HCT116 (cell line): ENCODE data around the gene SAMD4A. TPM values are rescaled to one million over a fixed set of nuclear protein-coding genes. Genes with fewer than 3 reads are reported as not detected.

Experiments used
- ATAC-seq: fragments of 200-7000 bp; cut with Tn5 transposase; 2 replicates; pipeline ENCODE4 v1.9.1; 2020; ENCODE audit warnings: mild to moderate bottlenecking, moderate library complexity
- BruUV-seq: library from RNA; stranded (reverse); fragments of 400-500 nt; replicated peaks from 2 replicates; lab custom pipeline; 2021; lab: Mats Ljungman, UMichigan
- CTCF ChIA-PET: fragments of 300-600 bp; sonication (Branson Sonifier 250); formaldehyde crosslinking; loops from one replicate; lab custom pipeline; 2021; ENCODE audit warnings: antibody characterized with exemption; lab: Charles Lee
- POLR2A ChIA-PET: fragments of 300-600, 350-600 bp; sonication (Branson Sonifier 250); formaldehyde crosslinking; loops from one replicate; lab custom pipeline; 2021; ENCODE audit warnings: antibody characterized with exemption; lab: Charles Lee
- RAD21 ChIA-PET, 2 experiments: fragments of 300-600 bp; sonication (Branson Sonifier 250); formaldehyde crosslinking; loops; one replicate each; lab custom pipeline; 2023; ENCODE audit warnings: low total read pairs in 2 of 2; ENCODE audit not compliant: uncharacterized antibody in 2 of 2, unreplicated experiment in 2 of 2, low non-redundant PET in 1 of 2; lab: Charles Lee
- DNase-seq: peaks from one replicate; pipeline ENCODE4 v3.0.0-alpha.2; 2010; ENCODE audit warnings: low read depth, low spot score
- H2AFZ ChIP-seq: fragments of 200-600 bp; shearing (Covaris generic), sonication (generic); 2 replicates; pipeline ENCODE4 v1.6.1; 2017; ENCODE audit warnings: low read depth, mixed run types, mixed read lengths, antibody characterized with exemption, low read length; ENCODE audit not compliant: poor library complexity, severe bottlenecking
- H3K27ac ChIP-seq: 2 replicates; pipeline ENCODE4 v1.5.1; 2012; ENCODE audit warnings: low read depth, low read length
- H3K27me3 ChIP-seq: fragments of 200-600 bp; sonication (generic); 2 replicates; pipeline ENCODE4 v1.6.1; 2016; ENCODE audit warnings: mixed run types, low read length, mixed read lengths; ENCODE audit not compliant: insufficient read depth
- H3K36me3 ChIP-seq, 2 experiments: fragments of 200-500 bp in 1 of 2; fragments of 200-600 bp in 1 of 2; sonication (Bioruptor generic) in 1 of 2; sonication (generic) in 1 of 2; 2 replicates each; pipeline versions ENCODE4 v1.5.1 to v1.6.1; 2014 to 2016; ENCODE audit warnings: low read length in 2 of 2, inconsistent platforms in 1 of 2, mixed read lengths in 1 of 2, mixed run types in 1 of 2; ENCODE audit not compliant: insufficient read depth in 2 of 2, control insufficient read depth in 1 of 2
- H3K4me1 ChIP-seq, 2 experiments: fragments of 200-600 bp in 1 of 2; sonication (generic) in 1 of 2; 2 replicates each; pipeline versions ENCODE4 v1.5.1 to v1.6.1; 2012 to 2017; ENCODE audit warnings: low read length in 2 of 2, inconsistent platforms in 1 of 2, mild to moderate bottlenecking in 1 of 2, mixed read lengths in 1 of 2, mixed run types in 1 of 2, moderate library complexity in 1 of 2; ENCODE audit not compliant: insufficient read depth in 2 of 2, control insufficient read depth in 1 of 2
- H3K4me2 ChIP-seq: fragments of 200-600 bp; sonication (generic); 2 replicates; pipeline ENCODE4 v1.6.1; 2017; ENCODE audit warnings: mixed run types, low read length, mixed read lengths
- H3K4me3 ChIP-seq, 2 experiments: fragments of 200-600 bp in 1 of 2; sonication (generic) in 1 of 2; replicated peaks in 1 of 2; 2 replicates each; pipeline ENCODE4 v1.5.1; 2011 to 2016; ENCODE audit warnings: low read length in 2 of 2, control low read depth in 1 of 2, low read depth in 1 of 2, mild to moderate bottlenecking in 1 of 2, mixed read lengths in 1 of 2, mixed run types in 1 of 2
- H3K79me2 ChIP-seq: fragments of 200-600 bp; sonication (generic); 2 replicates; pipeline ENCODE4 v1.6.1; 2017; ENCODE audit warnings: mild to moderate bottlenecking, mixed run types, low read length, moderate library complexity, mixed read lengths; ENCODE audit not compliant: insufficient read depth
- H3K9ac ChIP-seq: fragments of 200-600 bp; sonication (generic); 2 replicates; pipeline ENCODE4 v1.6.1; 2016; ENCODE audit warnings: low read length, mixed read lengths
- H3K9me2 ChIP-seq: fragments of 200-600 bp; sonication (generic), shearing (Covaris generic); 2 replicates; pipeline ENCODE4 v1.6.1; 2017; ENCODE audit warnings: mixed run types, mild to moderate bottlenecking, moderate library complexity; ENCODE audit not compliant: insufficient read depth
- H3K9me3 ChIP-seq, 2 experiments: fragments of 200-500 bp in 1 of 2; fragments of 200-600 bp in 1 of 2; sonication (Bioruptor generic) in 1 of 2; sonication (generic) in 1 of 2; 2 replicates each; pipeline ENCODE4 v1.6.1; 2014 to 2017; ENCODE audit warnings: low read length in 2 of 2, mixed read lengths in 2 of 2, inconsistent platforms in 1 of 2, low read depth in 1 of 2, mild to moderate bottlenecking in 1 of 2, mixed run types in 1 of 2, moderate library complexity in 1 of 2; ENCODE audit not compliant: control insufficient read depth in 1 of 2, insufficient read depth in 1 of 2
- H4K20me1 ChIP-seq: fragments of 200-600 bp; sonication (generic), shearing (Covaris generic); 2 replicates; pipeline ENCODE4 v1.6.1; 2017; ENCODE audit warnings: mixed run types, mild to moderate bottlenecking, moderate library complexity; ENCODE audit not compliant: insufficient read depth
- CBX3 ChIP-seq: IDR thresholded peaks from 2 replicates; pipeline ENCODE4 v1.6.1; 2012; ENCODE audit warnings: low read depth
- CEBPB ChIP-seq: IDR thresholded peaks from 2 replicates; pipeline ENCODE4 v1.6.1; 2012; ENCODE audit warnings: low read depth
- ELF1 ChIP-seq: IDR thresholded peaks from 2 replicates; pipeline ENCODE4 v1.6.1; 2012; ENCODE audit warnings: low read depth, borderline replicate concordance
- EZH2phosphoT487 ChIP-seq: fragments of 200-600 bp; IDR thresholded peaks from 2 replicates; pipeline ENCODE4 v1.6.1; 2018; ENCODE audit warnings: antibody characterized with exemption, borderline replicate concordance
- FOSL1 ChIP-seq: IDR thresholded peaks from 2 replicates; pipeline ENCODE4 v1.6.1; 2012; ENCODE audit warnings: low read depth
- JUND ChIP-seq: IDR thresholded peaks from 2 replicates; pipeline ENCODE4 v1.6.1; 2012
- RAD21 ChIP-seq: IDR thresholded peaks from 2 replicates; pipeline ENCODE4 v1.6.1; 2012; ENCODE audit warnings: low read depth, mild to moderate bottlenecking
- SIN3A ChIP-seq: IDR thresholded peaks from 2 replicates; pipeline ENCODE4 v1.6.1; 2012; ENCODE audit warnings: low read depth
- SP1 ChIP-seq: IDR thresholded peaks from 2 replicates; pipeline ENCODE4 v1.6.1; 2012; ENCODE audit warnings: low read depth
- SRF ChIP-seq: IDR thresholded peaks from 2 replicates; pipeline ENCODE4 v1.6.1; 2012; ENCODE audit warnings: low read depth
- TCF7L2 ChIP-seq: IDR thresholded peaks from 2 replicates; pipeline ENCODE4 v1.7.0; 2011; ENCODE audit warnings: borderline replicate concordance, inconsistent platforms; ENCODE audit not compliant: insufficient read depth, insufficient read length; ENCODE audit errors: extremely low read depth
- YY1 ChIP-seq: IDR thresholded peaks from 2 replicates; pipeline ENCODE4 v1.6.1; 2011; ENCODE audit warnings: low read length, low read depth, moderate library complexity, mild to moderate bottlenecking; ENCODE audit not compliant: insufficient replicate concordance; ENCODE audit errors: extremely low read depth
- ZFX ChIP-seq: fragments of 450-650 bp; IDR thresholded peaks from 2 replicates; pipeline ENCODE4 v1.6.1; 2017
- ZNF274 ChIP-seq: fragments of 200-500 bp; sonication (Bioruptor generic); IDR thresholded peaks from 2 replicates; pipeline ENCODE4 v1.6.1; 2014; ENCODE audit warnings: mild to moderate bottlenecking, low read depth, low read length, inconsistent platforms
- intact Hi-C: fragments of 100-400 bp; cut with micrococcal nuclease; formaldehyde crosslinking; loops from 2 replicates; pipeline ENCODE4 v1.10.0; 2022
- total RNA-seq: library from RNA; stranded (reverse); gene quantifications from one replicate; pipeline ENCODE4 v1.2.1, GENCODE V29; 2021; ENCODE audit not compliant: unreplicated experiment
- TF ChIP-seq, protein P1 (sequence below): IDR thresholded peaks from 2 replicates; pipeline ENCODE4 v1.6.1; 2011; ENCODE audit warnings: mild to moderate bottlenecking, low read length, moderate library complexity; ENCODE audit not compliant: insufficient replicate concordance; ENCODE audit errors: extremely low read depth
- TF ChIP-seq, protein P2 (sequence below): IDR thresholded peaks from 2 replicates; pipeline ENCODE4 v1.6.1; 2012
- TF ChIP-seq, protein P3 (sequence below): IDR thresholded peaks from 2 replicates; pipeline ENCODE4 v1.6.1; 2012; ENCODE audit warnings: low read depth

The SAMD4A gene
- total RNA-seq, 1 experiment from 2014 or later = 9.0 TPM

DNA sequence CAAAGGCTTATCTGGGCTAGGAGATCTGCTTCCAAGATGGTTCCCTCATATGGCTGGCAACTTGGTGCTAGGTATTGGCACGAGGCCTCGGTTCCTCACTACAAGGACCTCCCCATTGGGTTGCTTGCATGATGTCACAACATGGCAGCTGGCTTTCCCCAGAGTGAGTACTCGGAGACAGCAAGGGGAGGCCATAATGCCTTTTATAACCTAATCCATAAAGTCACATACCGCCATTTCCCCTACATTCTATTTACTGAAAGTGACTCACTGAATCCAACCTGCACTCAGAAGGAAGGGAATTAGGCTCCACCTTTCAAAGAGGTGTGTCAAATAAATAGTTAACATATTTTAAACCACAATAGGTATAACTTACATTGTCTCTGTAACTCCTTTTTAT lies 130.9 kb downstream of the SAMD4A start:
- POLR2A ChIA-PET = no interaction called here
- H3K9me3 ChIP-seq = no peaks in the 10 kb centered on the region
- RAD21 ChIA-PET = no interaction called here
- peaks cover 0 to 18% of the 10 kb centered on the region in 2 experiments; a peak in 1 of 4 replicates for H3K4me1 ChIP-seq
- intact Hi-C loops = no loop called here
- DNase-seq (no peak), ATAC-seq (no peak)
- H3K4me2 ChIP-seq = no peak overlapping the region
- H2AFZ ChIP-seq = no peak overlapping the region
- H4K20me1 ChIP-seq = no peaks in the 10 kb centered on the region
- no peak for TF ChIP-seq FOSL1
- TF ChIP-seq SIN3A = no peak
- no peak for TF ChIP-seq TCF7L2
- TF ChIP-seq ELF1 = no peak
- TF ChIP-seq EZH2phosphoT487 = no peak
- TF ChIP-seq, protein P1, sequence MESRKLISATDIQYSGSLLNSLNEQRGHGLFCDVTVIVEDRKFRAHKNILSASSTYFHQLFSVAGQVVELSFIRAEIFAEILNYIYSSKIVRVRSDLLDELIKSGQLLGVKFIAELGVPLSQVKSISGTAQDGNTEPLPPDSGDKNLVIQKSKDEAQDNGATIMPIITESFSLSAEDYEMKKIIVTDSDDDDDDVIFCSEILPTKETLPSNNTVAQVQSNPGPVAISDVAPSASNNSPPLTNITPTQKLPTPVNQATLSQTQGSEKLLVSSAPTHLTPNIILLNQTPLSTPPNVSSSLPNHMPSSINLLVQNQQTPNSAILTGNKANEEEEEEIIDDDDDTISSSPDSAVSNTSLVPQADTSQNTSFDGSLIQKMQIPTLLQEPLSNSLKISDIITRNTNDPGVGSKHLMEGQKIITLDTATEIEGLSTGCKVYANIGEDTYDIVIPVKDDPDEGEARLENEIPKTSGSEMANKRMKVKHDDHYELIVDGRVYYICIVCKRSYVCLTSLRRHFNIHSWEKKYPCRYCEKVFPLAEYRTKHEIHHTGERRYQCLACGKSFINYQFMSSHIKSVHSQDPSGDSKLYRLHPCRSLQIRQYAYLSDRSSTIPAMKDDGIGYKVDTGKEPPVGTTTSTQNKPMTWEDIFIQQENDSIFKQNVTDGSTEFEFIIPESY = no peak
- CTCF ChIA-PET = no interaction called here
- H3K79me2 ChIP-seq = no peaks in the 10 kb centered on the region
- no peaks in the 10 kb centered on the region for H3K27me3 ChIP-seq
- no peak overlapping the region for H3K9ac ChIP-seq
- H3K9me2 ChIP-seq = no peaks in the 10 kb centered on the region
- no peak overlapping the region for H3K4me3 ChIP-seq
- no peak overlapping the region for H3K27ac ChIP-seq
- no peaks in the 10 kb centered on the region for H3K36me3 ChIP-seq
- no TSS peak for BruUV-seq

DNA sequence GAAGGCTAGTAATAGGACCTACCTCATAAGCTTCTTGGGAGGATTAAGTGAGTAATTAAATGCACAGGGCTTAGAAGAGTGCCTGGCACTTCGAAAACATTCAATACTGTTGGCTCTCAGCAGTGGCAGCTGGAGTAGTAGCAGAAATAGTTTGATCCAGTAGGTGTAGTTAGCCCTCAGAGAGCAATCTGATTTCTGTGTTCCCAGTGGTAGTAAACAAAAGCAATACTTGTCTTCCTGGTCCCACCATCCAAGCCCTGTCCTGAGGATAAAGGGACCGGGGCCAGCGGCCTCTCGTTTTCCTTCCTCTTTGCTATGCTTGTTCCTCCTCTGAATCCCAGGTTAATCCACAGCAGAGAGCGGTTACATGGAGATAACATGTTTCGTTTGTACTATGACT lies 131.6 kb downstream of the SAMD4A start:
- H3K36me3 ChIP-seq = no peaks in the 10 kb centered on the region
- H3K27me3 ChIP-seq = no peaks in the 10 kb centered on the region
- no peak overlapping the region for H2AFZ ChIP-seq
- no peak for ATAC-seq
- POLR2A ChIA-PET = no interaction called here
- H3K79me2 ChIP-seq = no peaks in the 10 kb centered on the region
- H3K27ac ChIP-seq = no peak overlapping the region
- H4K20me1 ChIP-seq = no peaks in the 10 kb centered on the region
- no peak overlapping the region for H3K4me3 ChIP-seq
- RAD21 ChIA-PET = no interaction called here
- intact Hi-C loops = no loop called here
- H3K9me3 ChIP-seq = no peaks in the 10 kb centered on the region
- DNase-seq = no peak
- H3K4me2 ChIP-seq = no peak overlapping the region
- no TSS peak for BruUV-seq
- no peak overlapping the region for H3K9ac ChIP-seq
- peaks cover 0 to 18% of the 10 kb centered on the region in 2 experiments; a peak in 1 of 4 replicates for H3K4me1 ChIP-seq
- no peaks in the 10 kb centered on the region for H3K9me2 ChIP-seq
- CTCF ChIA-PET = no interaction called here
- TF ChIP-seq, protein P2, sequence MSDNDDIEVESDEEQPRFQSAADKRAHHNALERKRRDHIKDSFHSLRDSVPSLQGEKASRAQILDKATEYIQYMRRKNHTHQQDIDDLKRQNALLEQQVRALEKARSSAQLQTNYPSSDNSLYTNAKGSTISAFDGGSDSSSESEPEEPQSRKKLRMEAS = no peak
- no peak for TF ChIP-seq CEBPB
- no peak for TF ChIP-seq RAD21
- no peak for TF ChIP-seq SIN3A
- TF ChIP-seq, protein P3, sequence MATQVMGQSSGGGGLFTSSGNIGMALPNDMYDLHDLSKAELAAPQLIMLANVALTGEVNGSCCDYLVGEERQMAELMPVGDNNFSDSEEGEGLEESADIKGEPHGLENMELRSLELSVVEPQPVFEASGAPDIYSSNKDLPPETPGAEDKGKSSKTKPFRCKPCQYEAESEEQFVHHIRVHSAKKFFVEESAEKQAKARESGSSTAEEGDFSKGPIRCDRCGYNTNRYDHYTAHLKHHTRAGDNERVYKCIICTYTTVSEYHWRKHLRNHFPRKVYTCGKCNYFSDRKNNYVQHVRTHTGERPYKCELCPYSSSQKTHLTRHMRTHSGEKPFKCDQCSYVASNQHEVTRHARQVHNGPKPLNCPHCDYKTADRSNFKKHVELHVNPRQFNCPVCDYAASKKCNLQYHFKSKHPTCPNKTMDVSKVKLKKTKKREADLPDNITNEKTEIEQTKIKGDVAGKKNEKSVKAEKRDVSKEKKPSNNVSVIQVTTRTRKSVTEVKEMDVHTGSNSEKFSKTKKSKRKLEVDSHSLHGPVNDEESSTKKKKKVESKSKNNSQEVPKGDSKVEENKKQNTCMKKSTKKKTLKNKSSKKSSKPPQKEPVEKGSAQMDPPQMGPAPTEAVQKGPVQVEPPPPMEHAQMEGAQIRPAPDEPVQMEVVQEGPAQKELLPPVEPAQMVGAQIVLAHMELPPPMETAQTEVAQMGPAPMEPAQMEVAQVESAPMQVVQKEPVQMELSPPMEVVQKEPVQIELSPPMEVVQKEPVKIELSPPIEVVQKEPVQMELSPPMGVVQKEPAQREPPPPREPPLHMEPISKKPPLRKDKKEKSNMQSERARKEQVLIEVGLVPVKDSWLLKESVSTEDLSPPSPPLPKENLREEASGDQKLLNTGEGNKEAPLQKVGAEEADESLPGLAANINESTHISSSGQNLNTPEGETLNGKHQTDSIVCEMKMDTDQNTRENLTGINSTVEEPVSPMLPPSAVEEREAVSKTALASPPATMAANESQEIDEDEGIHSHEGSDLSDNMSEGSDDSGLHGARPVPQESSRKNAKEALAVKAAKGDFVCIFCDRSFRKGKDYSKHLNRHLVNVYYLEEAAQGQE = no peak
- no peak for TF ChIP-seq FOSL1
- no peak for TF ChIP-seq YY1
- TF ChIP-seq JUND = no peak
- no peak for TF ChIP-seq SP1
- no peak for TF ChIP-seq TCF7L2
- TF ChIP-seq CBX3 = no peak
- no peak for TF ChIP-seq ZNF274
- TF ChIP-seq SRF = no peak
- TF ChIP-seq ZFX = no peak
